SU-DHL-6 (cell line): ENCODE data around the gene APOL6.

Experiments
- CTCF ChIP-seq: fragments of 200-600 bp; sonication (generic); IDR thresholded peaks from one replicate; pipeline ENCODE4 v1.5.1; 2017; ENCODE audit warnings: antibody characterized with exemption, mild to moderate bottlenecking, low read length, moderate library complexity; ENCODE audit not compliant: insufficient read depth, poor library complexity, severe bottlenecking
- EZH2phosphoT487 ChIP-seq: fragments of 200-600 bp; sonication (generic), shearing (Covaris generic); conservative IDR thresholded peaks from 2 replicates; pipeline ENCODE4 v1.6.1; 2018; ENCODE audit warnings: mild to moderate bottlenecking, antibody characterized with exemption, low read length, moderate library complexity, mixed read lengths

- TF ChIP-seq CTCF (no peak), EZH2phosphoT487 (no peak)
Measured at GRCh38 chr22:35677460-35678187, 29.4 kb downstream of the APOL6 start.
